HT1080 (cell line): ENCODE data around the gene RNF14. TPM values are rescaled to one million over a fixed set of nuclear protein-coding genes. Genes with fewer than 3 reads are reported as not detected.

Source experiments
- DNase-seq: peaks from one replicate; pipeline ENCODE4 v3.0.0-alpha.2; 2015; ENCODE audit warnings: low read depth
- total RNA-seq: library from RNA; depleted of rRNA; stranded (reverse); fragments of >200 nt; shearing (Covaris generic); gene quantifications from 2 replicates; pipeline ENCODE4 v1.2.3, GENCODE V29; 2014

Gene RNF14
- total RNA-seq, 1 experiment from 2014 or later: 87.1 TPM

DNA sequence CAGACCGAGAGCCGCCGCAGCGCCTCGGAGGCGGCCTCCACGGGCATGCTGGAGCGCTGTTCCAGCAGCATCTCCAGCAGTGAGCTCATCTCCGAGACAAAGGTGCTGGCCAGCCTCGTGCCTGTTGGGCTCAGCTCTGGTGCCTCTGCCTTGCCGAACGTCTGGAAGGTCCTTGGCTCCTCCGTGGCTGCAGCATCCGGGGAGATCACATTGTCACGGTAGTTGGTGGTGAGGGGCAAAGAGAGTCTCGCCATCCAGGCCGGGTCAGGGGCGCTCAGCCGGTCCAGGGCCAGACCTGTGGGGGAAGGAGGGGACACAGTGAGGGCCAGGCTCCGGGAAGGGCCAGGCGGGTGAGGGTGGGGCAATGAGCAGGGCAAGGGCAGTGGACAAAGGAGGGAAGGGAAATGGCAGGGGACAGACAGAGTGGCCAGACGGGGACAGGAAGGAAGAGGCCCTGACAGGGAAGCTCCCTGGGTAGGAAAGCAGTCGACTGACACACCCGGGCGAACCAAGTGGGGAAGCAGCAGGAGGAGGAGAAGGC, 23.3 kb upstream of the RNF14 start:
- DNase-seq: no peak

DNA sequence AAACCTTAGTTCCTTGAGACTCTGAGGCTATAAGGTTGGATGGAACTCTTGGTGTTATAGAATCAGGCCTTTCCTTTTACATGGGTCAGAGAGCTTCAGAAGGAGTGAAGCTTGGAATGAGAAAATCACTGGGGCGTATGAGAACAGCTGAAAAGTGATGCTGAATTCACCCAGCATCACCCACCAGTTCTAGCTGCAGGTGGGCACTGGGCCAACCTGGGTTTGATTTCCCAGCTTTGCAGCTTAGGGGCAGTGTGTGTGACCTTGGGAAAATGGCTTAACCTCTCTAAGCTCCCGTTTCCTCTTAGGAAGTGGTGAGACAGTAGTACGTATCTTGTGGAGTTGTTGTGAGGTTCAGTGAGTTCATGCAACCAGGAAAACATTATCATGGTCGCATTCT, 21.6 kb upstream of the RNF14 start:
- no peak for DNase-seq

DNA sequence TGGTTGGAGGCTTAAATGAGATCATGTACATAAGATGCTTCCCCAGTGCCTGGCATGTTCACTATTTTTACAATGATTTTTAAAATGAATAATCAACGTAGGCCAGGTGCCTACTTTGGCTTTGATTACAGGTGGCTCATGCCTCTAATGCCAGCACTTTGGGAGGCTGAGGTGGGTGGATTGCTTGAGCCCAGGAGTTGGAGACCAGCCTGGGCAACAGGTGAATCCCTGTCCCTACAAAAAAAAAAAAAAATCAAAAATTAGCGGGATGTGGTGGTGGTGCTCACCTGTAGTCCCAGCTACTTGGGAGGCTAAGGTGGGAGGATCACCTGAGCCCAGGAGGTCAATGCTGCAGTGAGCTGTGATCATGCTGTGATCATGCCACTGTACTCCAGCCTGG, 20.1 kb upstream of the RNF14 start:
- DNase-seq: no peak

DNA sequence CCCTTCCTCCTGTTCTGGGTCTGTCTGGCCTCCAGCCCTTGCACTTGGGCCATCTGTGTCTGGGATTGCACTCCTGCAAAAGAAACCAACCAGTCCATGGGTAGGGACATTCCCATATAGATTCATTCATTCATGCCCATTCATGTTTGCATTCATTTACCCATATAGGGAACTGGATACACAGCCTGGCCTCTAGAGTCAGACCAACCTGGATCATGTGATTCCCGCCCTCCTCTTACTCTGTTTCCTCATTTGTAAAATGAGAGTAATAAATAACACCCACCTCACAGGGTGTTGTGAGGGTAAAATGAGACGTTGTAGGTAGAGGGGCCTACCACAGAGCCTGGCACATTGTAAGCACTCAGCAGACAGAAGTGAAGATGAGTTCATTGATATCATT, 19.4 kb upstream of the RNF14 start:
- DNase-seq: no peak

DNA sequence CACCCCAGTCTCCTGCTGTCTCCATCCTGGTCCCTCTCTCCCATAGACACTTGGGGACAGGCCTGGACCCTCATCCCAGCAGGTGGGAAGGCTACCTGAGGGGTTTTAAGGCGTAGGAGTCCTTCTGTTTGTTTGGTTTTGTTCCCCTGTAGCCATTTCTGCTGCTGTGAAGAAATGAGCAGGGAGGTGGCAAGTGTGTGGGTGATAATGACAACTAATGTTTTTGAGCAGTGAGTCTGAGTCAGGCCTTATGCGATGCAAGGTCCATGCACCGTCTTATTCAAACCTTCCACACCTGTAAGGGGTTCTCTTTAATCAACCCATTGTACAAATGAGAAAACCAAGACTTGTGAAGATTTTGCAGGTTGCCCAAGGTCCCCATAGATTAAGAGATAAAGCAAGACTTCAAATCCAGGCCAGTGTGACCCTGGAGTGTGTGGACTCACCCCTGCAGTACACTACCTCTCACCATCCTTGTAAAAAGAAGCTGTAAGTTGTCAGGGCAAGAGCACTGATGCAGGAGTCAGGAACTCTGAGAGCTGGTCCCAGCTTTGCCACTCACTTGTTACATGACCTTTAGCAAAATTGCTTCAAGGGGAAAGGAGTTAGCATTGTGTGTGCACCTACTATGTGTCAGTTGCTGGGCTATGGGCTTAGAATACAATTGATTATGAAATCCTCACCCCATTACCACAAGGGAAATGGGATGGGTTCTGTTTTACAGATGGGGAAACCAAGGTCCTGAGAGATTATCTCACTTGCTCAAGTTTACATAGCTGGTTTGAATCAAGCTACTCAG, 18.5 kb upstream of the RNF14 start:
- DNase-seq: no peak

DNA sequence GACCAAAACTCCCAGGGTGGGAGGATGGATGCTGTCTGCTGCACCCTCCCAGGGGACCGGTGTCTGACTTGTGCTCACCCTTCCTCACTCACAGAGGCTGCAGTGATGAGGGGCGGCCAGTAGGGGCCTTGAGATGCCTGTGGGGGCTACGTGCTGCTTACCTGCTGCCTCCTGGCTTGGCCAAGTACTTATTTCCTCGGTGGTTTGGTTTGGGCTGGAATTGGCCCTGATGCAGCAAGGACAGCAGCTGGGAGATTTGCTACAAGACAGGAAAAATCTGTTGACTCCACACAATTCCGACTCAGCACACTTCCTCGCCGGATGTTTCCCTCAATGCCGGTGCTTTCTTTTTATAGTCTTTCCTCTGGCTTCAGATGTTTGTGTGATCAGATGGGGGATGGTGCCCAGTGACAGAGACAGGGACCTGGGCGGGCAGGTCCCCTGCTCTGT, 17.5 kb upstream of the RNF14 start:
- DNase-seq: no peak

DNA sequence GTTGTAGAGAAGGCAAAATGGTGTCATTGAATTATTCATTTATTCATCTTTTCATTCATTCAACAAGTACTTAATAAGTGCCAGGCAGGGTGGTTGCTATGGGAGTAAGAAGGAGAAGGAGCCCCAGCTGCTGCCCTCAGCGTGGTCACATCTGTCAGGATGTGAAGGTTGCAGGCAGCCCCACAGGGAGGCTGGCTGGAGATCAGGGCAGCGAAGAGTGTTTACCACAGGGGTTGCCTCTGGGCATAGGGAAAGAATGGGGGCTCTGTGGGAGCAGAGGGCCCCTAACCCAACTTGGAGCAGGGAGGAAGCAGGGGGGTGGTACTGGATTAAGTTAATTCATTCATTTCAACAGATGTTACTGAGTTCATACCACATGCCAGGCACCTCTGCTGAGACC, 16.9 kb upstream of the RNF14 start:
- DNase-seq: no peak

DNA sequence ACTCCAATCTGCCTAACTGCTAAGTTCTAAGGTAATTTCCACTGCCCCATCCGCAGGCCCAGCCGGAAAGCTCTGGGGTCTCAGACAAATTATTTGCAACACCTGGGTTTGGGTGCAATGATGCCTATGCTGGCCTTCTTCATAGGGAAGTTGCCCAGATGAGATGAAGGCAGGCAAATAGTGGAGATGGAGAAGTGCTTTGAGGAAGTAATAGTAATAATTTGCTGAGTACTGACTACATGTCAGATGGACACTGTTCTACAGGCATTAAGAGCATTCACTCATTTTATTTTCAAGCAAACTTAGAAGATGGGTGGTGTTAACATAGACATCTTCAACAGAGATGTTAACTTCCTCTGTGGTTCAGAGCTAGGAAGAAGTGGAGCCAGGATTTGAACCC, 14.7 kb upstream of the RNF14 start:
- DNase-seq: no peak

DNA sequence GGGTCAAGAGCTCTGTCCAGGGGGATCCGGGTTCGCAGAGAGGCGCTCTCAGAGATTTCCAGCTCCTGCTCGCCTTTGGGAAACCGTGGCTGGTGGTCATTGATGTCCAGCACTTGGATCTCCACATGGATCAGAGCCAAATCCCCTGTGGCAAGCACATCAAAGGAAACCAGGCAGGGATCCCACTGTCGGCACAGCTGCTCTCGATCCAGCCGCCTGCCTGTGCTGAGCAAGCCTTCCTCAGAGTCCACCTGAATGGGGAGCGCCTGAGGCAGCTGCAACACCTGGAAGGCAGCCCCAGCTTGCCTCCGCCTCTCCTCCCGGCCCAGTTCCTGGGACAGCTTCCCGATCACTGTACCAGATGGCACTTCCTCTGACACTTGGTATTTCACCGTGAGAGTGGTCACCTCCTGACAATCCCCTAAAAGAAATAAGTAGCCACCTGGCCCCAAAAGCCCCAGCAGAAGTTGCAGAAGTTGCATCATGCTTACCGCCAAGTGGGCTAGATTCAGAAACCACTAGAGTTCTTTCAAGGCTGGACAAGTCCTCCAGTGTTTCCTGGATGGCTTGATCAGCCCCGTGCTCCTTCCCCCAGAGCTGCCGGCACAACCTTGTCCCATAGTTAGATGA, 11.4 kb upstream of the RNF14 start:
- no peak for DNase-seq

DNA sequence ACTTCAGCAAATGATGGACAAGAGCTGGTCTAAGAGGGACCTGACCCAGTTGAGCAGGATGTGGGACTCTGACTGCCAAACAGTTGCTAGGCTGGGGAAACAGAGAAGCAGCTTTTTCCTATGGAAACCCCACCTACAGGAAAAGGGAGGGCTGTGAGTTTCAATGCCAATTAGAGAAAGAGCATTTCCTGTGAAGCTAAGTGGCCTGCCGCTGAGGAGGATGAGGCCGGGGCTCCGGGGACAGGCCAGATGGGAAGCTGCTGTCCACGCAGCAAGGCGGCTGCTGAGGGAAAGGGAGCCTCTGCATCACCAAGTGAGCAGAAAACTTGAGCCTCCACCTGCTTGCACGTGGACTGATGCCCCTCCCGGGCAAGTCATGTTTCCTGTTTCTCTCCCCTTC, 10.8 kb upstream of the RNF14 start, which contains the start of gene PCDH12:
PCDH12 (minus strand) TSS at position 90 of the 400 bp plus-strand sequence. CDS start 351 bp downstream, outside the sequence.
- DNase-seq: peak; percentile 56

DNA sequence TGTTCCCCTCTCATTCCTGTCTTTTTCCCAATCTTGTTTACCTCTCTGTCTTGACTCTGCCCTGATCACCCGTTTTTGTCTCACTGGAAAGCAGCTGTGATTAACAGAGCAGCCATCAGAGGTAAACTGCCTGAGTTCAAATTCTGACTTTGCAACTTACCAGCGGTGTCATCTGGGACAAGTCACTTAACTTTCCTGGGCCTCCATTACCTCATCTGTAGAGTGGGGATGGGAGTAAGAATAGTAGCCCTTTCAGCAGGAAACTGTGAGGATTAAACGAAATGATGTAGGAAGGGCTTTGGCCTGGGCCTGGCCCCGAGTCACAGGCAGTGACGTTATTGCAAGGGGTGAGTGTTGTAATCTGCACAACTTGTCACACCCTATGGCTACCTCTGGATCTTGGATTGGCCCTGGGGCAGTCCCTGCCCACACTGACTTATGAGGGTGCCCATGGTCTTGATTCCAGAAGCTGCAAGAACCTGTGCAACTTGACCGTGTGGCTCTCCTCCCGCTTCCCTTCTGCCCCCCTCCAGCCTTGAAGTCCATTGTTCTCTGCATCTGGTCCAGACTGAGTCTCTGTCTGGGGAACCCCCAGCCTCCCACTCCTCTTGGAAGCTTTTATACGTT, 10.2 kb upstream of the RNF14 start:
- DNase-seq: peak; percentile 36

DNA sequence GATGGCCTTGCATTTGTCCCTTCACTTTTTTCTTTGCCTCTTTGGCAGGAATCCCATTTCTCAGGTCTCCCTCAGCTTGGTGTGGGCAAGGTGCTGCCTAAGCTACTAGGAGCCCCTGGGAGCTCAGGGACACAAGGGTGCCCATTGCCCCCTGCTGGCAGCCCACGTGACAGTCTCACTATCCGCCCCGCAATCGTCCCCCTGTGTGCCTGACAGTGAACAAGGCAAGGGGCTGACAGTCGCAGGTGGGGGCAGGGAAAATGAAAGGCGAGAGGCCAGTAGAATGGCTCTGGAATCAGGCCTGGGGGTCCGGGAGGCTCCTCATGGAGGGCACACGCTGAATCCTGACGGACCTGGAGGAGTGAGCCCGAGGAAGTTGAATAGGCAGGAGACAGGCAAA, 8.9 kb upstream of the RNF14 start:
- DNase-seq: no peak

DNA sequence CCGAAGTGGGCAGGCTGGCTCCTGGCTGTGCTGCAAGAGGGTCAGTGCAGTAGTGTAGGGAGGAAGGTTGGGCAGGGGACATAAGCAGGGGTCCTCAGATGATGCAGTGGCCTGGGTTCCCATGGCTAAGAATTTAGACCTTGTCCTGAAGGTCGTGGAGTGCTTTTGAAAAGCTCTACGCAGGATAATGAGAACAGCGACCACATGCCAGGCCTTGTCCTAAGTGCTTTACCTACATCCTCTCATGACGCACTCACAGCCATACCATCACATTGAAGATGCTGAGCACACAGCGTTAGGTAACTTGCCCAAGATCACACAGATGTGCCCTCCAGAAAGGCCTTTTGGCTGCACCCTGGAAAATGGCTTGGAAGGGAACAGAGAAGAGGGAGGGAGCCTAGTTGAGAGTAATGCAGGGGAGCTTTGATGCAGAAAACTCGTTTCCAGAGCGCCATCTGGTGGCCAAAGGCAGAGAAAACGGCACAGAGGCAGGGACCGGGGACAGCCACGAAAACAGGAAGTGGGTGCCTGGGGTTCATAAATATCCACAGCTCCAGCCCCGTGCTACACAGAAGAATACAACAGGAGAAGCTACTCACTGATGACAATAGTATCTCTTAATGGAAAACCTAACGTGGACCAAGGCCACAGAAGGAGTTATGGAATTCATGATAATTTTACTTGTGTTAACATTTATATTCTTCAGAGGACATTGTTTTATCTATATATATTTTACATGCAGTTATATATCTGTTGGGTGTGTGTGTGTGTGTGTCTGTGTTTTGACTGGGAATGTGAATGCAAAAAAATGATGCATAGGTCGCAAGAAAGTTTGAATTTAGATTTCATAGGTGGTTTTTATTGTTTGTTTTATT, 8.2 kb upstream of the RNF14 start:
- DNase-seq: peak; percentile 88

DNA sequence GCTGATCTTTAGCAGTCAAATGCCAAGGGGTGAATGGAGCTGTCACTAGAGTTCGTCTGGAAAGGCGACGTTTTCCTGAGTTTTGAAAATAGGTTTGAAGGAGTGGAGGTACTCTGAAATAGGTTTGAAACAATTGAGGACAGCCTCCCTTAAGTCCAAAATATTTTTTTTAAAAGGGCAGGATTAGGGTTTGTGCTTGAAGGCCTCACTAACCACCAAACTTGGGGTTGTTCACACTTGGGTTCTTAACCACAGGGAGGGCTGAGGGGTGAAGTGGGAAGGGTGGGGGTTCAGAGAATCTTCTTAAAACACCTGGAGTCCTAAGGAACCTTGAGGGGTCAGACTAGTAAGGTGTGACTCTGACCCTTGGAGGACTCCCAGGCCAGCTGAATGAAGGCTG, 7.4 kb upstream of the RNF14 start:
- DNase-seq: no peak

DNA sequence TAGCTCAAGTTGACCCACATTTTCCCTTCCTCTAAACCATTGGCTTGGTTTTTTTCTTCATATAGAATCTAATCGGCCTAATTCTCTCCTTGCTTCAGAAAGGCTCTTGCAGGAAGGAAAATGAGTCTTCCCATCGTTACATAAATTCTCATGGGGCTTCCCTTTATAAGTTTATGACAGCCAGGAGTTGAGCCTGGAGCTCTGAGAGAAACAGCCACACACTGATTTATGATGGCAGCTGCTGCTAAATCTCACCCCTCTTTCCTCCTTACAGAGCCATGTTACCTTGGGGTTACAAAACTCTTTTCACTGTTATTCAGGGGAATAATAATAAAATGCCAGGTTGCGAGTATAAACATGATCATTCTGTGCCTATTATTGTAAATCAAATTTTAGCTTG, 5.2 kb upstream of the RNF14 start:
- no peak for DNase-seq

DNA sequence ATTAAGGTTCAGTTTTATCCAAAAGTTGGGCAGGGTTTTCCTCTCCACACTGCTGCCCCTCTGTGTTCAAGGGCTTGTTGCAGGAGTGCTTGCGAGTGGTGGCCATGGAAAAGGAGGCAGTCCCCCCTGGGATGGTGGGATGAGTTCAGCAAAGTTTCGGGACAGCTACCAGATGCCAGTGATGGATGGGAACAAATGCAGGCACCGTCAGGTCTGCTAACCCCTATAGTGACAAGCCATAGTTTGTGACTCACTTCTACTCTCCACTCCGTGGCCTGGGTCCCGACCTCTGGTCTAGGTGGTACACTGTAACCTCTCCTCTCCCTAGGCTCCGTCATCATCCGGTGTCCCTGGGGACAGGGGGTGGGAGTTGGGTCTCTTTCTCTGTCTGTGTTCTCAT, 3.8 kb upstream of the RNF14 start:
- DNase-seq: no peak

DNA sequence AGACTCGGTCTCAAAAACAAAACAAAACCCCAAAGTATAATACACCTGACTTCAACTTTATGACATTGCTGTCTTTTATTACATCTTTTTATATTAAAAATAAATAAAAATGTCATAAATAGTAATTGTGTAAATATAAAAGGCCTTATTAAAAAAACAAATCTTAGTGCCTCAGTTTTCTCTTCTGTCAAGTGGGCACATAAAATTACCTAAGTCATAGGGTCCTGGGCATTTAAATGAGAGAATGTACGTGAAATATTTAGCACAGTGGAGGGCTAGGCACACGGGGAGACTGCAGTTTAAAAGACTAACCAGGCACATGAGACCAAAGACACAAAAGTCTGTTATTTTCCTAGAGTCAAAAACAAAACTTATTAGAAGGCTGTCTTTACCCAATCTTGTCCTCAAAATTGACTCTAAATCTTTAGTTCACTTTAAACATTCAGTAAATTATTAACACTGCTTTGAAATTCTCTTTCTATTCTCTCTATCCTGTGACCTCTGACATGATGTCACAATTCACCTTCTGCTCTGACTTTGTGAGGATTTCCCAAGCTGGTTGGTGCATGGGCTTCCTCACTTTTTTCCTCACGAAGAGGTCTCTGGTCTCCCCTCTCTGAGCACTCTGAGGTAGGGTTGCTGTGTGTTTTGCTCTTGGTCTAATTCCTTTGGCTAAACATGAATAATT, 2.5 kb upstream of the RNF14 start:
- no peak for DNase-seq

DNA sequence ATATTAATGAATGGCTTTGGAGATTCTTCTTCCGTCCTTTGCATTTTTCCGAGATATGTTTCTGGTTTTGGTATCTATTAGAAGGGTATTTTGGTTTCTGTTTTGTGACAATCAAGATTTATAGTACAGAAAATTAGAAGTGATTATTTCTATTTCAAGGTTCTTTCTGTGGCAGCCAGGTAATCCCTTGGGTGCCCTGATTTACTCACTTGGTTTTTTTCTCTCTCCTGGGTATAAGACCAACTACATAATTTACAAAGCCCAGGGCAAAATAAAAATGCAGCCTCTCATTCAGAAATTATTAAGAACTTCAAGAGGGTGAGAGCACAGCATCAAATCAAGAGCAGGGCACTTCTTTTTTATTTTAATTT, 2.0 kb upstream of the RNF14 start:
- DNase-seq: no peak

DNA sequence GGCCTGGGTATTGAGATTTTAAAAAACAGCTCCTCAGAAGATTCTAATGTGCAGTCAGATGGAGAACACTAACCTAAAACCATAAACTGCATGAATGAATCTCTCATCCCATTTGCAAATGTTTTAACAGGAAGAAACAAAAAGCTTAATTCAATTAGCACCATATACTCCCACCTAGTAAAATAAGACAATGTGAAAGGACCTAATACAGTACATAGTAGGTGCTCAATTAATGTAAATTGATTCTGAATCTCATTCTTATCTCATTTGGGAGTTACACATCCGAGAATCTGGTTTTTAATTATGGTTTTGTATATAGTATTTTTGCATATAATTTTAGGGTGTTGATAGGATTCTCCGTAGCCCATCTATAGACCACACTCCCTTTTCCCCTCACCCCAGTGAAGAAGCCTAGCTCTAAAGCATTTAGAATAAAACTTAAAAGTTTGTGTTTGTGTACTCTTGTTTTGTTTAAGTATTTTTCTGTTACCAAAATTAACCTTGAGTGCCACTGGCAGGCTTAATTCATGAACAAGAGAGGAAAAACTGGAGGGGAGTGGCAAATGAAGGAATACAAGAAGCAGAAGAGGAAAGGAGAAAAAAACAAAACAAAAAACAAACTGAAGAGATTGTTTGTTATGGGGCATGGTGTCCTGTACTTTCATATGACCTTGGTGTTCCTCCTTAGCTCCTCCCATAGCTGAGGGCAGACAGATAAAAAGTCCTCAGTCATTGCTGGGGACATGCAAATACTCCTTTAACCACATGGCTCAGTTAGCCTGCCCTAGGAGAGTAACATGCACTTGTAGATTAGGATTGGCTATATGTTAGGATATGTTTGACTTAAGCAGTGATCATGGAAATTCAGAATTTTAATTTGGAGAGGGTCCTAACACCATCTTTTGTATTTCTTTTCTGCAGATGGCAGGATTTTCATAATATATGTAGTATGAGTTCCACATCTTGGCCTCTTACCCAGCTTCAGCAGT, 1.2 kb downstream of the RNF14 start:
- peak; percentile 53 for DNase-seq
